ENCODE measurements around the gene BMI1.

BMI1 gene

GRCh38 chr10:22368981-22369380 lies 48.1 kb downstream of the BMI1 start:
- peak; percentile 100 for FAIRE-seq

GRCh38 chr10:22369434-22370072 lies 48.7 kb downstream of the BMI1 start:
- FAIRE-seq, result no peak

- FAIRE-seq, result no peak
Measured at GRCh38 chr10:22370320-22370719, 49.4 kb downstream of the BMI1 start.

- no peak for FAIRE-seq
Measured at GRCh38 chr10:22372298-22372697, 51.4 kb downstream of the BMI1 start.

- FAIRE-seq, result no peak
Measured at GRCh38 chr10:22372917-22373316, 52.0 kb downstream of the BMI1 start.

GRCh38 chr10:22374489-22375126 lies 53.7 kb downstream of the BMI1 start:
- peak; percentile 66 for FAIRE-seq

GRCh38 chr10:22379059-22379458 lies 58.2 kb downstream of the BMI1 start:
- FAIRE-seq, result no peak

Measured in G401.6 (cell line).